Osteoblast (primary cell): ENCODE measurements around the gene RFX8. TPM values are rescaled to one million over a fixed set of nuclear protein-coding genes. Genes with fewer than 3 reads are reported as not detected.
A peak's percentile ranks its signal among the peaks of the same experiment; 100 is the strongest.

Source experiments
- DNase-seq: peaks from one replicate; pipeline ENCODE4 v3.0.0; 2011; ENCODE audit warnings: low spot score, mixed read lengths; ENCODE audit not compliant: insufficient read length; ENCODE audit errors: missing footprints
- H2AFZ ChIP-seq: 2 replicates; pipeline ENCODE4 v1.6.0; 2011; ENCODE audit warnings: mild to moderate bottlenecking, low read length
- H3K27ac ChIP-seq: 2 replicates; pipeline ENCODE4 v1.5.1; 2011; ENCODE audit warnings: mild to moderate bottlenecking, low read depth, low read length, moderate library complexity
- H3K27me3 ChIP-seq: 2 replicates; pipeline ENCODE4 v1.6.0; 2012; ENCODE audit warnings: mild to moderate bottlenecking, control low read depth, inconsistent platforms, low read length, moderate library complexity; ENCODE audit not compliant: insufficient read depth
- H3K36me3 ChIP-seq: 2 replicates; pipeline ENCODE4 v1.5.1; 2011; ENCODE audit warnings: mild to moderate bottlenecking, low read length, control low read depth, moderate library complexity; ENCODE audit not compliant: insufficient read depth
- H3K4me1 ChIP-seq: 2 replicates; pipeline ENCODE4 v1.5.1; 2011; ENCODE audit warnings: mild to moderate bottlenecking, low read length, control low read depth, moderate library complexity; ENCODE audit not compliant: insufficient read depth
- H3K4me2 ChIP-seq: 2 replicates; pipeline ENCODE4 v1.6.0; 2011; ENCODE audit warnings: mild to moderate bottlenecking, low read length; ENCODE audit not compliant: insufficient read depth
- H3K4me3 ChIP-seq: fragments of 200-600 bp; sonication (generic); 3 replicates; pipeline ENCODE4 v1.5.1; 2012; ENCODE audit warnings: mild to moderate bottlenecking, low read length, inconsistent platforms; ENCODE audit not compliant: insufficient read depth
- H3K79me2 ChIP-seq: 2 replicates; pipeline ENCODE4 v1.6.0; 2012; ENCODE audit warnings: mild to moderate bottlenecking, low read length, control low read depth, inconsistent platforms; ENCODE audit not compliant: insufficient read depth
- H3K9me3 ChIP-seq: 2 replicates; pipeline ENCODE4 v1.5.1; 2011; ENCODE audit warnings: low read depth, low read length, control low read depth
- H4K20me1 ChIP-seq: 2 replicates; pipeline ENCODE4 v1.6.0; 2012; ENCODE audit warnings: mild to moderate bottlenecking, low read length, control low read depth; ENCODE audit not compliant: insufficient read depth
- CTCF ChIP-seq: IDR thresholded peaks from 2 replicates; pipeline ENCODE4 v1.5.1; 2011; ENCODE audit warnings: mild to moderate bottlenecking, low read depth, low read length, moderate library complexity; ENCODE audit errors: extremely low read depth
- total RNA-seq: library from RNA; depleted of rRNA; stranded (reverse); fragments of >200 nt; gene quantifications from 2 replicates; pipeline ENCODE4 v1.2.3, GENCODE V29; 2012

Gene RFX8
- total RNA-seq, 1 donor: 7.6 TPM

GRCh38 chr2:101517758-101518271 is 42.9 kb upstream of the RFX8 start:
- no peak for TF ChIP-seq CTCF
- peaks cover 54% of the 10 kb centered on the region for H3K4me1 ChIP-seq
- no peaks in the 10 kb centered on the region for H3K36me3 ChIP-seq
- peak; percentile 61 for DNase-seq
- H3K9me3 ChIP-seq: no peaks in the 10 kb centered on the region
- no peak overlapping the region for H2AFZ ChIP-seq
- no peaks in the 10 kb centered on the region for H3K79me2 ChIP-seq
- no peaks in the 10 kb centered on the region for H4K20me1 ChIP-seq
- H3K4me2 ChIP-seq: peak overlapping the region; percentile 63
- no peaks in the 10 kb centered on the region for H3K27me3 ChIP-seq
- peak overlapping the region; percentile 24 for H3K4me3 ChIP-seq
- peak overlapping the region; percentile 92 for H3K27ac ChIP-seq

GRCh38 chr2:101516823-101517690 is 42.1 kb upstream of the RFX8 start:
- Histone ChIP-seq H3K79me2 (no peaks in the 10 kb centered on the region), H3K36me3 (no peaks in the 10 kb centered on the region), H4K20me1 (no peaks in the 10 kb centered on the region), H3K27me3 (no peaks in the 10 kb centered on the region), H2AFZ (peak overlapping the region; percentile 64), H3K4me1 (peaks cover 54% of the 10 kb centered on the region), H3K27ac (peak overlapping the region; percentile 92), H3K9me3 (no peaks in the 10 kb centered on the region), H3K4me3 (peak overlapping the region; percentile 24), H3K4me2 (peak overlapping the region; percentile 63)
- DNase-seq: peak; percentile 92
- no peak for TF ChIP-seq CTCF

- no peaks in the 10 kb centered on the region for H3K9me3 ChIP-seq
- no peak overlapping the region for H3K4me3 ChIP-seq
- no peaks in the 10 kb centered on the region for H4K20me1 ChIP-seq
- no peaks in the 10 kb centered on the region for H3K79me2 ChIP-seq
- H3K27me3 ChIP-seq: no peaks in the 10 kb centered on the region
- no peak for TF ChIP-seq CTCF
- H3K4me2 ChIP-seq: no peak overlapping the region
- peaks cover 54% of the 10 kb centered on the region for H3K4me1 ChIP-seq
- DNase-seq: no peak
- H3K36me3 ChIP-seq: no peaks in the 10 kb centered on the region
- no peak overlapping the region for H2AFZ ChIP-seq
- peak overlapping the region; percentile 92 for H3K27ac ChIP-seq
Observed at GRCh38 chr2:101516349-101516748, 41.4 kb upstream of the RFX8 start.

GRCh38 chr2:101515477-101515876 is 40.6 kb upstream of the RFX8 start:
- TF ChIP-seq CTCF: no peak
- Histone ChIP-seq H4K20me1 (no peaks in the 10 kb centered on the region), H3K27ac (peak overlapping the region; percentile 92), H3K4me1 (peaks cover 50% of the 10 kb centered on the region), H2AFZ (peak overlapping the region; percentile 44), H3K4me2 (peak overlapping the region; percentile 29), H3K4me3 (no peak overlapping the region), H3K36me3 (no peaks in the 10 kb centered on the region), H3K27me3 (no peaks in the 10 kb centered on the region), H3K9me3 (no peaks in the 10 kb centered on the region), H3K79me2 (no peaks in the 10 kb centered on the region)
- DNase-seq: peak; percentile 58
